Measurements from ENCODE around the gene ZBTB7C.

- no peak for TF ChIP-seq CTCF (IDR thresholded peaks at IDR 0.05)
- no peak for TF ChIP-seq POLR2A (IDR thresholded peaks at IDR 0.05)
- no peak for TF ChIP-seq EP300 (IDR thresholded peaks at IDR 0.05)
Observed at GRCh38 chr18:48390641-48391040, 18.5 kb downstream of the ZBTB7C start.
